MV-4-11 (cell line): ENCODE data around the gene BTN2A1.
"Not testable (repeated sequence)": the region's sequence is repeated elsewhere in the genome, so short reads cannot be mapped to it uniquely, and the experiment has no call there.

Experiments
- DNase-seq: peaks from one replicate; lab custom pipeline; 2025; lab: John Stamatoyannopoulos, UW

Gene BTN2A1

GRCh38 chr6:26457806-26458688, at the start of gene BTN2A1:
BTN2A1 (plus strand) TSS chr6:26457955; CDS start chr6:26458637, 682 bp downstream.
- DNase-seq: peak; percentile 90

DNA sequence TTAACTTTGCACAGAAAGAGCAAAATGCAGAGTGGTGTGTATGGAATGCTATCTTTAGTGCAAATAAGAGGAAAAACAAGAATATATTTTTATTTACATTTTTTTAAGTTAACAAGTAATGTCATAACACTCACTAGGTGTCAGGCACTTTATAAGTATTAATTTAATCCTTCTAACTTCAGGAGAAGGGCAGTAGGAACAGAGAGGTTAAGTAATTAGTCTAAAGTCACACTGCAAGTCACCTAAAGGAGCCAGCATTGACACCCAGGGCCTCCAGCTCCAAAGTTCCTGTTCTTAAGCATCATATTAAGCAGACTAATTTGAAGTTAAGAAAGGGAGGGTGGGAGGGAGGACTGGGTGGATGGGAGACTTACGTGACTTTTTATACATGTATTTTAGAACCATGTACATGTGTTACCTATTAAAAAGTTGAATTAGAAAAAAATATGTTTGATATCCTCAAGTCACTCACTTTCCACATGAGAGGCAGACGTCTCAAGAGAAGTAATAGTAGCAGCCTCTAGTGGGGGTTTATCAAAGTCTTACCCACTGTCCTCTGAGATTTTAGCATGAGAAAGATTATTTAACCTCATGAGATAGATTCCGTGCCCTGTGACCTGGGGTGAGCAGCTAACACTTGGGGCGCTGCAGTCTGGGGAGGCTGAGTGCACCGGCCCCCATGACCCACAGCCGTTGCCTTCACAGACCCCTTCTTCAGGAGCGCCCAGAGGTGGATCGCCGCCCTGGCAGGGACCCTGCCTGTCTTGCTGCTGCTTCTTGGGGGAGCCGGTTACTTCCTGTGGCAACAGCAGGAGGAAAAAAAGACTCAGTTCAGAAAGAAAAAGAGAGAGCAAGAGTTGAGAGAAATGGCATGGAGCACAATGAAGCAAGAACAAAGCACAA, 48.7 kb upstream of the BTN2A1 start:
- DNase-seq: no peak

- no peak for DNase-seq
Measured at GRCh38 chr6:26411751-26412150, 46.0 kb upstream of the BTN2A1 start.

GRCh38 chr6:26412228-26412627, 45.5 kb upstream of the BTN2A1 start:
- DNase-seq: no peak

DNA sequence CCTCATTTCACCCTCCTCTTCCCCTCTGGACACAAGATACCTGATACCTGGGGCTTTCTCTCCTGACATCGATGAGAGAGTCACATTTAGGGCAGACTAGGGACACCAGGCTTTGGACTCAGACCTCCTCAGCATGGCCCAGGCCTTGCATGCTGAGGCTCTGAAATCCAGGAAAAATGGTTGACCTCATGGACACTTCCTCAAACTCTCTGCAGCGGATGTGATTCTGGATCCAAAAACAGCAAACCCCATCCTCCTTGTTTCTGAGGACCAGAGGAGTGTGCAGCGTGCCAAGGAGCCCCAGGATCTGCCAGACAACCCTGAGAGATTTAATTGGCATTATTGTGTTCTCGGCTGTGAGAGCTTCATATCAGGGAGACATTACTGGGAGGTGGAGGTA, 44.8 kb upstream of the BTN2A1 start:
- DNase-seq: no peak

DNA sequence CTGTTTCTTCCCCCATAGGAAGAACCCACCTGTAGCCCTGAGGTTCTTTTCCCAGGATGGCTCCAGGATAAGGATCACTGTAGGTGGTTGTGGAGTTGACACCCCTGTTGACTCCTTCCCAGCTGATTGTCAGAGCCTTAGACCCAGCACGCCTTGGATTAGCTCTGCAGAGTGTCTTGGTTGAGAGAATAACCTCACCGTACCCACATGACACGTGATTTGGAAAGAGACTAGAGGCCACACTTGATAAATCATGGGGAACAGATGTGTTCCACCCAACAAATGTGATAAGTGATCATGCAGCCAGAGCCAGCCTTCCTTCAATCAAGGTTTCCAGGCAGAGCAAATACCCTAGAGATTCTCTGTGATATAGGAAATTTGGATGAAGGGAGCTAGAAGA, 43.5 kb upstream of the BTN2A1 start:
- DNase-seq: no peak

DNA sequence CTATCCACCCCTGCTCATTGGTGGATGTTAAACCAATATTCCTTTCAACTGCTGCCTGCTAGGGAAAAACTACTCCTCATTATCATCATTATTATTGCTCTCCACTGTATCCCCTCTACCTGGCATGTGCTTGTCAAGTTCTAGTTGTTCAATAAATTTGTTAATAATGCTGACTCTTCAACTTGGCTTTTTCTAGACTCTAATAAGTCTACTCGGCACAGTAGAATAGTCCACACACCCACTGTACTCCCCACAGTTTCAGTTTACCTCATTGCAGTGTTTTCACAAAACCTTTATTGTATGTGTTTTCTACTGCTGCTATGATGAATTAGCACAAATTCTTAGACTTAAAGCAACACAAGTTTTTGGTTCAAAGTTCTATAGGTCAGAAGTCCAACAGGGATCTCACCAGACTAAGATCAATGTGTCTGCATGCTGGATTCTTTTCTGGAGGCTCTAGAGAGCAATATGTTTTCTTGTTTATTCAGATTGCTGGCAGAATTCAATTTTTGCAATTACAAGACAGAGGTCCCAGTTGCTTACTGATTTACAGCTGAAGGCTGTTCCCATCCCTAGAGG, 42.6 kb upstream of the BTN2A1 start:
- no peak for DNase-seq

GRCh38 chr6:26415791-26416190, 42.0 kb upstream of the BTN2A1 start:
- no peak for DNase-seq

DNA sequence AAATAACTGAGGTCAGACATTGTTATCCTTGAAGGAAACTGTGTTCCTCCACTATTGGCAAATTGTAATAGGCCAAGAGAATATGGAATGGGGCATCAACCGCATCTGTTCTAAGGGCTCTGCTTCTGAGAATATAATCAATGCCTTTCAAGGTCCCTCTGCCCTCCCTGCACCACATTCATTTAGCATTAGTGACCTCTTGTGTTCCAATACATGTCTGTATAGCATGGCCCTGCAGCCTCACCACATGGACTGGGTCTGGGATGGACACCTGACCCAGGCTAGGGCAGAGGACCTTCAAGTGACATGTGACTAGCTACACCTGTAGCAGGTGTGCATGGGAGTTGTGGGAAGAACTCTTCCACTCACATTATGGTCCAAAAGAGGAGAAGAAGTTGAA, 41.5 kb upstream of the BTN2A1 start:
- no peak for DNase-seq

DNA sequence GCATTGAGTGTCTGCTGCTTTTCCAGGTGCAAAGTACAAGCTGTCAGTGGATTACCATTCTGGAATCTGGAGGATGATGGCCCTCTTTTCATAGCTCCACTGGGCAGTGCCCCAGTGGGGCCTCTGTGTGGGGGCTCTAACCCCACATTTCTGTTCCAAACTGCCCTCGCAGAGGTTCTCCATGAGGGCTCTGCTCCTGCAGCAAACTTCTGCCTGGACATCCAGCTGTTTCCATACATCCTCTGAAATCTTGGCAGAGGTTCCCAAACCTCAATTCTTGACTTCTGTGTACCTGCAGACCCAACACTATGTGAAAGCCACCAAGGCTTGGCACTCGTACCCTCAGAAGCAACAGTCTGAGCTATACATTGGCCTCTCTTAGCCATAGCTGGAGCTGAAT, 39.7 kb upstream of the BTN2A1 start:
- DNase-seq: not testable (repeated sequence)

DNA sequence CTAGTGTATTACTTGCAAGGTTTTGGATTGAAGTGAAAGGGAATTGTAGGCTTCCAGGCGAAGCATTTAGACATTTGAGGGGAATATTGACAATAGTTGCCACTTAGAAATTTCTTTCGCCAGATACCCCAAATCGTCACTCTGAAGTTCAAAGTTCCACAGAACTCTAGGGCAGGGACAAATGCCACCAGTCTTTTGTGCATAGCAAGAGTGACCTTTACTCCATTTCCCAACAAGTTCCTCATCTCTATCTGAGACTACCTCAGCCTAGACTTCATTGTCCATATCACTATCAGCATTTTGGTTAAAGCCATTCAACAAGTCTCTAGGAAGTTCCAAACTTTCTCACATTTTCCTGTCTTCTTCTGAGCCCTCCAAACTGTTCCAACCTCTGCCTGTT, 39.0 kb upstream of the BTN2A1 start:
- not testable (repeated sequence) for DNase-seq

- DNase-seq: peak; percentile 48
Measured at GRCh38 chr6:26420688-26421171, 37.0 kb upstream of the BTN2A1 start.

- peak; percentile 68 for DNase-seq
Measured at GRCh38 chr6:26421259-26422144, 36.3 kb upstream of the BTN2A1 start.

DNA sequence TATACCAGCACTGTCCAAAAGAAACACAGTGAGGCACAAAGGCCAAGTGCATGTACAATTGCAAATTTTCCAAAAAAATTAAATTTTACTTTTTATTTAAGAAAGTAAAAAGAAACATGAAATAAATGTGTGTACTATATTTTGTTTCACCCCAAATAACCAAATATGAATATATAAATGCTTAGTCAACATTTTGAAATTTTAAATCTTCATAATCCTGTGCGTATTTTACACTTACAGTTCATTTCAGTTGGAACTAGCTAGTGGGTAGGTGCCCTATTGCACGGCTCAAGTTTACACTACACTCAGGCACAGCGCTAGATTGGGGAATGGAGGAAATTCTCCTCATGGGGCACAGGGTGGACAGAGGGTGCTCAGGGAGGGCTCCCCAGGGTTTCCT, 35.4 kb upstream of the BTN2A1 start:
- no peak for DNase-seq

DNA sequence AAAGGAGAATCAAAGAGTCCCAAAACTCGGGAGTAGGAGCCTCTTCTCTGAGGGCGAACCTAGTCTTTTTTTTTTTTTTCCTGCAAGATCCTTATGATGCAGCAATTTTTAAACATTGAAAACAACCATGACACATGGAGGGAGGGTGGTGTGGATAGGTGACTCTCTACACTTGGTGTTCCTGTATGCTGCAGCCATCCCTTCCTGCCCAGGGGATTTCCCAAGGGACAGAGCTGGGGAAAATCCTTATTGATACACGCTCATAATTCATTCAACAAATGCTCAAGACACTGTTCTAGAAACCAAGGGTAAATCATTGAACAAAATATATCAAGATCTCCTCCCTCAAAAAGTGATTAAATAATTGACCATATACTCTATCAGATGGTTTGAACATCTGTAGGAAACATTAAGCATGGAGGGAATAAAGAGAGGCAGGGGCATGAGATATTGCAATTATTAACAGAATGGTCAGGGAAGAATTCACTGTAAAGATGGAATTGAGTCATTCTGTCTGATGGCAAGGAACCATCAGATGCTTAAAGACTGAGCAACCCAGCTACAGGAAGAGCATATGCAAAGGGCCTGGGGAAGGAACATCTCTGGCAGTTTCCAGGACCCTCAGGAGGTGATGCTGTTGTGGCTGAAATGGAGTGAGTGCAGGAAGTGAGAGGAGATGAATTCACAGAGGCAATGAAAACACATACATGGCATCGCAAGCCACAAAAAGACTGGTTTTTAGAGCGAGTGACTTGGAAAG, 30.9 kb upstream of the BTN2A1 start:
- DNase-seq: no peak

- DNase-seq: no peak
Measured at GRCh38 chr6:26427451-26427809, 30.3 kb upstream of the BTN2A1 start.

- no peak for DNase-seq
Measured at GRCh38 chr6:26428206-26428605, 29.5 kb upstream of the BTN2A1 start.

DNA sequence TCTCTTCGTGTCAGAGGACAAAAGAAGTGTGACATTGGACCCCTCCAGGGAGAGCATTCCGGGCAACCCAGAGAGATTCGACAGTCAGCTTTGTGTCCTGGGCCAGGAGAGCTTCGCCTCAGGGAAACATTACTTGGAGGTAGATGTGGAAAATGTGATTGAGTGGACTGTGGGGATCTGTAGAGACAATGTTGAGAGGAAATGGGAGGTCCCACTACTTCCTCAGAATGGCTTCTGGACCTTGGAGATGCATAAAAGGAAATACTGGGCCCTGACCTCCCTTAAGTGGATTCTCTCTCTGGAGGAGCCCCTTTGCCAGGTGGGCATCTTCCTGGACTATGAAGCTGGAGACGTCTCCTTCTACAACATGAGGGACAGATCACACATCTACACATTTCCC, 27.0 kb upstream of the BTN2A1 start:
- no peak for DNase-seq

DNA sequence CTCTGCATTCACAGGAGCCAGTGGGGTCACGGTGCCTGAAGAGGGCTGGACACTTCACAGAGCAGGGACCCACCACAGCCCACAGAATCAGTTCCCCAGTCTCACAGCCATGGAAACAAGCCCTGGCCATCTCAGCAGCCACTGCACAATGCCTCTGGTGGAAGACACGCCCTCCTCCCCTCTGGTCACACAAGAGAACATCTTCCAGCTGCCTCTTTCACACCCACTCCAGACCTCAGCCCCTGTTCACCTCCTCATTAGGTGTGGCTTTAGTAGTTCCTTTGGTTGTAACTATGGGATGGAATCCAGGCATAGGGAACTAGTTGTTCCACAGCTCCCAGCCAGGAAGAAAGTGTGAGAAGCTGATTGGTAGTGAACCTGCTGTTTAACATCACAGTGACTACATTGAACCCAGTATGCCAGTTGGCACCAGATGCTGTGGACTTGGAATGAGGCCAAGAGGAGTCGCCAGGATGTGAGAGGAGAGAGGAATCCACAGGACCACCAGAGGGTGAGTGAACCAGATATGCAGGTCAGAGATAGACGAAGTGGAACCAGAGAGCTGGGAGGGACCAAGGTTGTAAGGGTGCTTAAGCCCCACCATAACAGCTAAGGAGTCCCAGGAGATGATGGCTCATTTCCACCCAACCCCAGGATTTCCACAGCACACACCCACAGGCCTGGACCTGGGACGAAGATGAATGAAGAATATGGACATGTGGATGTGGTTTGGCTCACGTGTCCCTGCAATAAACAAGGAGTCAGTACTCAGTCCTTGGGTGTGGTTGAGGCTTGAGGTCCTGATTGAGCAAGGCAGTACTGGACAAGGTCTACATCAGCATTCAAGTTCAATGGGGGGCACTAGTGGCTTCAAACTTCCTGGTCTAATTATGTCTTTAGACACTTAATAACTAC, 26.2 kb upstream of the BTN2A1 start:
- DNase-seq: peak; percentile 31
